HepG2 (cell line): ENCODE measurements around the gene JAG1. TPM values are rescaled to one million over a fixed set of nuclear protein-coding genes. Genes with fewer than 3 reads are reported as not detected.

ENCODE experiments used
- ATAC-seq: fragments of 200-7000 bp; cut with Tn5 transposase; 3 replicates; pipeline ENCODE4 v1.9.1; 2020; ENCODE audit warnings: mild to moderate bottlenecking, moderate library complexity
- BruUV-seq: library from RNA; stranded (reverse); fragments of 400-500 nt; replicated peaks from 2 replicates; lab custom pipeline; 2021; lab: Mats Ljungman, UMichigan
- CTCF ChIA-PET: fragments of 300-600 bp; formaldehyde crosslinking; extraction: SDS; loops from one replicate; lab custom pipeline; 2021; ENCODE audit warnings: low total read pairs, inconsistent platforms, low intra/inter-chr PET ratio; lab: Yijun Ruan, JAX
- POLR2A ChIA-PET: fragments of 350-600 bp; sonication (Branson Sonifier 250); formaldehyde crosslinking; loops from one replicate; lab custom pipeline; 2020; ENCODE audit warnings: antibody characterized with exemption, inconsistent platforms; lab: Yijun Ruan, JAX
- DNase-seq: peaks from one replicate; pipeline ENCODE4 v3.0.0-alpha.2; 2015; ENCODE audit warnings: low spot score
- FAIRE-seq: peaks from 3 replicates; lab custom pipeline; 2011; peaks lifted over from hg19 to GRCh38; lab: Jason Lieb, UNC
- H2AFZ ChIP-seq: one replicate; pipeline ENCODE4 v1.6.1; 2011; ENCODE audit warnings: low read length, inconsistent platforms
- H3K27ac ChIP-seq: fragments of 300-600 bp; 3 replicates; pipeline ENCODE4 v1.8.0; 2011; ENCODE audit warnings: mixed run types, mild to moderate bottlenecking, mixed read lengths, low read length, inconsistent platforms; ENCODE audit not compliant: insufficient read depth; ENCODE audit errors: extremely low read length
- H3K27me3 ChIP-seq, 2 experiments: fragments of 200-600 bp in 1 of 2; 2 replicates in 1 of 2; 3 replicates in 1 of 2; pipeline versions ENCODE4 v1.6.0 to v1.8.0; 2011; ENCODE audit warnings: low read length in 2 of 2, mild to moderate bottlenecking in 2 of 2, moderate library complexity in 2 of 2, inconsistent platforms in 1 of 2; ENCODE audit not compliant: insufficient read depth in 2 of 2, control insufficient read depth in 1 of 2
- H3K36me3 ChIP-seq, 2 experiments: fragments of 200-600 bp in 1 of 2; replicated peaks in 1 of 2; 2 replicates in 1 of 2; 3 replicates in 1 of 2; pipeline versions ENCODE4 v1.5.1 to v1.8.0; 2011; ENCODE audit warnings: low read length in 2 of 2, inconsistent platforms in 1 of 2; ENCODE audit not compliant: insufficient read depth in 2 of 2, control insufficient read depth in 1 of 2
- H3K4me1 ChIP-seq: 2 replicates; pipeline ENCODE4 v1.5.1; 2012; ENCODE audit warnings: low read length, inconsistent platforms; ENCODE audit not compliant: insufficient read depth
- H3K4me2 ChIP-seq: 2 replicates; pipeline ENCODE4 v1.6.0; 2011; ENCODE audit warnings: low read depth, low read length, inconsistent platforms
- H3K4me3 ChIP-seq, 3 experiments: fragments of 200-600 bp in 1 of 3; sonication (generic), shearing (Covaris generic) in 1 of 3; replicated peaks in 1 of 3; 2 replicates each; pipeline ENCODE4 v1.5.1; 2011 to 2016; ENCODE audit warnings: low read length in 3 of 3, inconsistent platforms in 2 of 3, low read depth in 2 of 3, mild to moderate bottlenecking in 2 of 3, control low read depth in 1 of 3, mixed read lengths in 1 of 3; ENCODE audit not compliant: insufficient read depth in 1 of 3
- H3K79me2 ChIP-seq: one replicate; pipeline ENCODE4 v1.6.1; 2011; ENCODE audit warnings: low read length, inconsistent platforms; ENCODE audit not compliant: insufficient read depth
- H3K9ac ChIP-seq: 2 replicates; pipeline ENCODE4 v1.6.0; 2011; ENCODE audit warnings: mild to moderate bottlenecking, low read depth, low read length, inconsistent platforms; ENCODE audit not compliant: insufficient read depth
- H3K9me3 ChIP-seq: 2 replicates; pipeline ENCODE4 v1.5.1; 2012; ENCODE audit warnings: mild to moderate bottlenecking, low read length
- H4K20me1 ChIP-seq: 2 replicates; pipeline ENCODE4 v1.6.0; 2011; ENCODE audit warnings: inconsistent platforms, mild to moderate bottlenecking, low read length, moderate library complexity; ENCODE audit not compliant: insufficient read depth
- ATF1 ChIP-seq: IDR thresholded peaks from 2 replicates; pipeline ENCODE4 v1.6.1; 2016; ENCODE audit warnings: mild to moderate bottlenecking, control low read depth
- CREM ChIP-seq, 2 experiments: sonication (generic) in 1 of 2; formaldehyde crosslinking in 1 of 2; IDR thresholded peaks; 2 replicates each; pipeline versions ENCODE4 v1.4.0 to v1.6.1; 2016 to 2020; ENCODE audit warnings: antibody characterized with exemption in 1 of 2, mild to moderate bottlenecking in 1 of 2, missing genetic modification reagents in 1 of 2
- DMAP1 ChIP-seq: IDR thresholded peaks from 2 replicates; pipeline ENCODE4 v1.6.1; 2016
- HDAC1 ChIP-seq: sonication (generic); formaldehyde crosslinking; IDR thresholded peaks from 2 replicates; pipeline ENCODE4 v1.5.1; 2020; ENCODE audit warnings: mild to moderate bottlenecking, missing genetic modification reagents
- JARID2 ChIP-seq: sonication (generic); formaldehyde crosslinking; IDR thresholded peaks from 2 replicates; pipeline ENCODE4 v1.8.1; 2023; ENCODE audit warnings: missing genetic modification reagents, inconsistent platforms; ENCODE audit not compliant: insufficient replicate concordance
- MAZ ChIP-seq, 2 experiments: sonication (generic) in 1 of 2; formaldehyde crosslinking in 1 of 2; IDR thresholded peaks; 2 replicates each; pipeline versions ENCODE4 v1.5.0 to v1.6.1; 2012 to 2020; ENCODE audit warnings: low read depth in 2 of 2, mild to moderate bottlenecking in 2 of 2, borderline replicate concordance in 1 of 2, improper control_type of control experiment in 1 of 2, low read length in 1 of 2, missing genetic modification reagents in 1 of 2, moderate library complexity in 1 of 2
- NFRKB ChIP-seq: fragments of 450-650 bp; IDR thresholded peaks from 2 replicates; pipeline ENCODE4 v1.6.1; 2017
- PLRG1 ChIP-seq: fragments of 450-650 bp; conservative IDR thresholded peaks from 2 replicates; pipeline ENCODE4 v1.6.1; 2016
- RBM22 ChIP-seq: fragments of 200-400 bp; formaldehyde crosslinking; optimal IDR thresholded peaks from 2 replicates; pipeline ENCODE3; 2017; ENCODE audit warnings: mild to moderate bottlenecking, low read length, moderate library complexity
- SKI ChIP-seq: fragments of 450-650 bp; IDR thresholded peaks from one replicate; pipeline ENCODE4 v1.6.1; 2018; ENCODE audit warnings: mild to moderate bottlenecking; ENCODE audit not compliant: partially characterized antibody
- TSC22D2 ChIP-seq: sonication (generic); formaldehyde crosslinking; IDR thresholded peaks from 2 replicates; pipeline ENCODE4 v1.5.1; 2020; ENCODE audit warnings: missing genetic modification reagents, mild to moderate bottlenecking, borderline replicate concordance
- ZFX ChIP-seq: sonication (generic); formaldehyde crosslinking; IDR thresholded peaks from 2 replicates; pipeline ENCODE4 v1.4.0; 2020; ENCODE audit warnings: mild to moderate bottlenecking, low read depth, missing genetic modification reagents, moderate library complexity
- ZNF136 ChIP-seq: sonication (generic); formaldehyde crosslinking; IDR thresholded peaks from 2 replicates; pipeline ENCODE4 v1.8.1; 2022; ENCODE audit warnings: low read depth, mild to moderate bottlenecking, moderate library complexity, missing genetic modification reagents
- ZNF773 ChIP-seq: sonication (generic); formaldehyde crosslinking; IDR thresholded peaks from 2 replicates; pipeline ENCODE4 v1.4.0; 2020; ENCODE audit warnings: missing genetic modification reagents, borderline replicate concordance
- WGBS: methylation state at CpG from one replicate; pipeline ENCODE4 v1.1.6; 2017; ENCODE audit warnings: low lambda C conversion rate; 5-methylcytosine and 5-hydroxymethylcytosine counted together
- in situ Hi-C: cut with HindIII; loops from 2 replicates; pipeline ENCODE4 v1.10.0; 2017; ENCODE audit warnings: low pct_unique_long_range_greater_than_20kb; ENCODE audit not compliant: extremely low pct_ligation_motif_present
- intact Hi-C: fragments of 100-400 bp; cut with micrococcal nuclease; formaldehyde crosslinking; loops from one replicate; pipeline ENCODE4 v1.10.0; 2022; ENCODE audit not compliant: unreplicated experiment
- polyA plus RNA-seq, 8 experiments: library from polyadenylated mRNA; depleted of rRNA in 3 of 8; stranded (reverse) in 7 of 8; unstranded in 1 of 8; fragments of >200 nt; fragmentation: Illumina TruSeq in 4 of 8; extraction: Trizol in 4 of 8; gene quantifications; 2 replicates each; pipeline versions ENCODE4 v1.2.1 to v1.2.3, GENCODE V29; 2011 to 2016; ENCODE audit warnings: low read depth in 4 of 8, missing spikeins in 1 of 8, mixed read lengths in 1 of 8; ENCODE audit not compliant: insufficient read depth in 1 of 8
- total RNA-seq, 5 experiments: library from RNA; depleted of rRNA; stranded (reverse); fragments of >200 nt; fragmentation: Illumina TruSeq; extraction: Trizol; gene quantifications; 2 replicates each; pipeline ENCODE4 v1.2.3, GENCODE V29; 2016; ENCODE audit warnings: low read depth in 1 of 5
- TF ChIP-seq, protein P1 (sequence below): sonication (generic); formaldehyde crosslinking; IDR thresholded peaks from 2 replicates; pipeline ENCODE4 v1.4.0; 2020; ENCODE audit warnings: missing genetic modification reagents, borderline replicate concordance
- TF ChIP-seq, protein P2 (sequence below): sonication (generic); formaldehyde crosslinking; IDR thresholded peaks from 2 replicates; pipeline ENCODE4 v1.4.0; 2020; ENCODE audit warnings: mild to moderate bottlenecking, low read depth, missing genetic modification reagents

JAG1 gene
- total and polyA plus RNA-seq, 2 of the 13 experiments (the other 11 are each of a cell fraction or from before 2014, with no cell fraction given) = 47.1 to 56.3 TPM

DNA sequence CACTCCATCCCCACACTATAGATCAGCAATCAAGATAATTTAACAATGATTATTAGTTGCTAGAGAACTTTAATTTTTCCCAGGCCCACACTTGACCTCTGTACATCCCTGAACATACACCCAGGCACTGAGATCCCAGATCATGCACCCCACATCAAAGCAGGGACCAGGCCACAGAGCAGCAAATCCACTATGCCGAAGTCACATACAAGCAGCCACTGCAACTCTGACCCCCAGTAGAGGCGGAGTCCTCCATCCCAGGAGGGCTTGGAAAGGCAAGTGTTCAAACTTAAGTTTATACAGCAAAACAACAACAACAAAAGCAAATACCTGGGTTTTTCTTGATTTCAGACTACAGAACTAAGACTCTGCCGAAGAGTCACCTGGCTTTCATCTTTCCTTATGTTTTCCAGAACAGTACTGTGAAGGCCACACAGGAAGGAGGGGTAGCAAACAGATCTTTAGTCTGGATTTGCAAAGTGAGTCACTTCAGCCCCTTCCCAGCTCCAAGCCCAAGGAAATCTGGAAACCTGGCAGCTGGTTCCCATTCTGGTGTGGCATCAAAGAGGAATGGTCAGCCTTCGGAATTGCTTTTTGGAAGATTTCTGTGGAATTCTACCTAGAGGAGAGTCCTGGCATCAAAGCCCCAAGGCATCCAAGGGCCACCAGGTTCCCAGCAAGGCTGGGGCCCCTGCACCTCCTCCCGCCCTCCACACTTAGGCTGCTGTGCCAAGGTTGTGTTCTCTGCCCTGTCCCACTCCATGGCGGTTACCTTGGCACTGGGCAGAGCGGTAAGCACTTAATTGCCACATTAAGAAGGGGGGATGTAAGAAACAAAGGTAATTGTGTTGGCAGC, 7.3 kb downstream of the JAG1 start (continued):
- TF ChIP-seq, protein P1, sequence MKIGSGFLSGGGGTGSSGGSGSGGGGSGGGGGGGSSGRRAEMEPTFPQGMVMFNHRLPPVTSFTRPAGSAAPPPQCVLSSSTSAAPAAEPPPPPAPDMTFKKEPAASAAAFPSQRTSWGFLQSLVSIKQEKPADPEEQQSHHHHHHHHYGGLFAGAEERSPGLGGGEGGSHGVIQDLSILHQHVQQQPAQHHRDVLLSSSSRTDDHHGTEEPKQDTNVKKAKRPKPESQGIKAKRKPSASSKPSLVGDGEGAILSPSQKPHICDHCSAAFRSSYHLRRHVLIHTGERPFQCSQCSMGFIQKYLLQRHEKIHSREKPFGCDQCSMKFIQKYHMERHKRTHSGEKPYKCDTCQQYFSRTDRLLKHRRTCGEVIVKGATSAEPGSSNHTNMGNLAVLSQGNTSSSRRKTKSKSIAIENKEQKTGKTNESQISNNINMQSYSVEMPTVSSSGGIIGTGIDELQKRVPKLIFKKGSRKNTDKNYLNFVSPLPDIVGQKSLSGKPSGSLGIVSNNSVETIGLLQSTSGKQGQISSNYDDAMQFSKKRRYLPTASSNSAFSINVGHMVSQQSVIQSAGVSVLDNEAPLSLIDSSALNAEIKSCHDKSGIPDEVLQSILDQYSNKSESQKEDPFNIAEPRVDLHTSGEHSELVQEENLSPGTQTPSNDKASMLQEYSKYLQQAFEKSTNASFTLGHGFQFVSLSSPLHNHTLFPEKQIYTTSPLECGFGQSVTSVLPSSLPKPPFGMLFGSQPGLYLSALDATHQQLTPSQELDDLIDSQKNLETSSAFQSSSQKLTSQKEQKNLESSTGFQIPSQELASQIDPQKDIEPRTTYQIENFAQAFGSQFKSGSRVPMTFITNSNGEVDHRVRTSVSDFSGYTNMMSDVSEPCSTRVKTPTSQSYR (CRISPR knock-in tag) = no peak
- TF ChIP-seq ZFX (0 out of 2 replicates have a peak, but pooled peaks have one; percentile 23), ATF1 (CRISPR knock-in tag) (no peak), TSC22D2 (CRISPR knock-in tag) (no peak), CREM (IDR thresholded peaks at IDR 0.05) (no peak), CREM (CRISPR knock-in tag; IDR thresholded peaks at IDR 0.05) (no peak), MAZ (IDR thresholded peaks at IDR 0.05; ENCODE audit: borderline replicate concordance, low read depth, low read length) (no peak), MAZ (CRISPR knock-in tag; IDR thresholded peaks at IDR 0.05; ENCODE audit: low read depth) (no peak), ZNF136 (CRISPR knock-in tag) (no peak)

DNA sequence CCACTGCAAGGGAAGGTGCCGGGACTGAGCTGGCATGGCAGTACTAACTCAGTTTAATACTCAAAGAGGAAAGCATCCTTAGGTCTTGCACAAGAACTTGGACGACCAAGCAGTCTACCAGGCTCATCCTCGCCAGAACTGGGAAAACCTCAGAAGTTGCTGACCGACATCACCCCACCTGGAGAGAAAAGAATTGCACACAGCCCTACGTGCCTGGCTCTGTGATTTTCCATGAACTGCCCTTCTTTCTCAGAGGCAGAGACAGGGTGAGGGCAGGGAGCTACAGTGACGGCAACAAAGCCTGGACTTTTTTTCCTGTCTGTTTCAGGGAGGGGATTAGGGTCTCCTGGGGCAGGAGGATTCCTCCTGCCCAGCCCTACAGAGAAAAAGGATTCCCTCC, 8.0 kb downstream of the JAG1 start:
- FAIRE-seq (no peak), DNase-seq (no peak), ATAC-seq (peak; percentile 28)
- H3K27ac ChIP-seq = peak overlapping the region; percentile 46
- peaks cover 98% of the 10 kb centered on the region for H3K79me2 ChIP-seq
- peaks cover 100% of the 10 kb centered on the region for H3K4me1 ChIP-seq
- peaks cover 49 to 69% of the 10 kb centered on the region in 2 experiments for H3K36me3 ChIP-seq
- no peak overlapping the region for H3K4me3 ChIP-seq
- peak overlapping the region; percentile 6; the same call in 1 of the 2 replicates for H3K9ac ChIP-seq
- peaks cover 48% of the 10 kb centered on the region for H4K20me1 ChIP-seq
- ChIA-PET POLR2A (interaction anchor here (1.0 to 6.1 kb wide), 3 partner anchors 8 to 100 kb away, joined by 3 to 43 read pairs (median 5); partner anchors contain the start of gene JAG1), CTCF (no interaction called here)
- intact Hi-C loops (loop anchor here (10.0 kb wide), 1 partner anchor 201 kb away; no protein-coding TSS in a partner anchor), in situ Hi-C loops (loop anchor here (5.0 kb wide), 1 partner anchor 607 kb away; no protein-coding TSS in a partner anchor)
- no TSS peak for BruUV-seq
- no peaks in the 10 kb centered on the region for H3K9me3 ChIP-seq
- no peak overlapping the region for H2AFZ ChIP-seq
- 81% methylated on average over 6 of the region's 6 CpGs for WGBS
- H3K27me3 ChIP-seq = no peaks in the 10 kb centered on the region
- H3K4me2 ChIP-seq = peak overlapping the region; percentile 38
- no peak for TF ChIP-seq NFRKB
- no peak for TF ChIP-seq PLRG1
- TF ChIP-seq ZNF773 = no peak
- TF ChIP-seq HDAC1 (CRISPR knock-in tag) = no peak
- peak; percentile 19 for TF ChIP-seq RBM22
- TF ChIP-seq, protein P2, sequence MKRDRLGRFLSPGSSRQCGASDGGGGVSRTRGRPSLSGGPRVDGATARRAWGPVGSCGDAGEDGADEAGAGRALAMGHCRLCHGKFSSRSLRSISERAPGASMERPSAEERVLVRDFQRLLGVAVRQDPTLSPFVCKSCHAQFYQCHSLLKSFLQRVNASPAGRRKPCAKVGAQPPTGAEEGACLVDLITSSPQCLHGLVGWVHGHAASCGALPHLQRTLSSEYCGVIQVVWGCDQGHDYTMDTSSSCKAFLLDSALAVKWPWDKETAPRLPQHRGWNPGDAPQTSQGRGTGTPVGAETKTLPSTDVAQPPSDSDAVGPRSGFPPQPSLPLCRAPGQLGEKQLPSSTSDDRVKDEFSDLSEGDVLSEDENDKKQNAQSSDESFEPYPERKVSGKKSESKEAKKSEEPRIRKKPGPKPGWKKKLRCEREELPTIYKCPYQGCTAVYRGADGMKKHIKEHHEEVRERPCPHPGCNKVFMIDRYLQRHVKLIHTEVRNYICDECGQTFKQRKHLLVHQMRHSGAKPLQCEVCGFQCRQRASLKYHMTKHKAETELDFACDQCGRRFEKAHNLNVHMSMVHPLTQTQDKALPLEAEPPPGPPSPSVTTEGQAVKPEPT (CRISPR knock-in tag) = no peak
- TF ChIP-seq DMAP1 (CRISPR knock-in tag) = peak; percentile 11; the same call in 1 of the 2 replicates
- no peak for TF ChIP-seq JARID2
- TF ChIP-seq SKI = no peak
